Upper lobe of right lung (tissue), 1 donor: Measurements from ENCODE around the gene RAD50. TPM values are rescaled to one million over a fixed set of nuclear protein-coding genes. Genes with fewer than 3 reads are reported as not detected.

Experiments used
- ATAC-seq: fragments of 200-7000 bp; cut with Tn5 transposase; one replicate; pipeline ENCODE4 v1.9.1; 2020; ENCODE audit warnings: mild to moderate bottlenecking, moderate library complexity
- DNase-seq: peaks from one replicate; pipeline ENCODE4 v3.0.0-alpha.2; 2020
- H3K27ac ChIP-seq: fragments of 200-600 bp; one replicate; pipeline ENCODE4 v1.8.0; 2022
- H3K27me3 ChIP-seq: fragments of 200-600 bp; one replicate; pipeline ENCODE4 v1.8.0; 2022; ENCODE audit warnings: mild to moderate bottlenecking
- H3K36me3 ChIP-seq: fragments of 200-600 bp; one replicate; pipeline ENCODE4 v1.8.0; 2022
- H3K4me1 ChIP-seq: fragments of 200-600 bp; one replicate; pipeline ENCODE4 v1.8.0; 2022
- H3K4me3 ChIP-seq: fragments of 200-600 bp; one replicate; pipeline ENCODE4 v1.8.0; 2022; ENCODE audit warnings: mild to moderate bottlenecking
- H3K9me3 ChIP-seq: fragments of 200-600 bp; one replicate; pipeline ENCODE4 v1.8.0; 2022
- intact Hi-C: fragments of 100-400 bp; cut with DNase I; formaldehyde crosslinking; loops from one replicate; pipeline ENCODE4 v1.11.0; 2022
- total RNA-seq: library from RNA; stranded (reverse); fragmentation: NEBNext Ultra II Directional; extraction: Animal tissue kit (Norgen Biotek cat#: 25700); gene quantifications from one replicate; pipeline ENCODE4 v1.2.1, GENCODE V29; 2021
- TF ChIP-seq, protein P1 (sequence below): fragments of 200-600 bp; IDR thresholded peaks from one replicate; pipeline ENCODE4 v1.8.0; 2022; ENCODE audit warnings: antibody characterized with exemption
- donor health status: DM: no; HTN: yes; CAD: no; lungs with severe emphysema.

RAD50 gene
- total RNA-seq, 1 donor from 2014 or later: 32.8 TPM

GRCh38 chr5:132684922-132685720, 128.3 kb downstream of the RAD50 start:
- Histone ChIP-seq H3K9me3 (no peaks in the 10 kb centered on the region), H3K4me3 (no peak overlapping the region), H3K4me1 (no peaks in the 10 kb centered on the region), H3K36me3 (no peaks in the 10 kb centered on the region), H3K27me3 (no peaks in the 10 kb centered on the region), H3K27ac (no peak overlapping the region)
- TF ChIP-seq, protein P1, sequence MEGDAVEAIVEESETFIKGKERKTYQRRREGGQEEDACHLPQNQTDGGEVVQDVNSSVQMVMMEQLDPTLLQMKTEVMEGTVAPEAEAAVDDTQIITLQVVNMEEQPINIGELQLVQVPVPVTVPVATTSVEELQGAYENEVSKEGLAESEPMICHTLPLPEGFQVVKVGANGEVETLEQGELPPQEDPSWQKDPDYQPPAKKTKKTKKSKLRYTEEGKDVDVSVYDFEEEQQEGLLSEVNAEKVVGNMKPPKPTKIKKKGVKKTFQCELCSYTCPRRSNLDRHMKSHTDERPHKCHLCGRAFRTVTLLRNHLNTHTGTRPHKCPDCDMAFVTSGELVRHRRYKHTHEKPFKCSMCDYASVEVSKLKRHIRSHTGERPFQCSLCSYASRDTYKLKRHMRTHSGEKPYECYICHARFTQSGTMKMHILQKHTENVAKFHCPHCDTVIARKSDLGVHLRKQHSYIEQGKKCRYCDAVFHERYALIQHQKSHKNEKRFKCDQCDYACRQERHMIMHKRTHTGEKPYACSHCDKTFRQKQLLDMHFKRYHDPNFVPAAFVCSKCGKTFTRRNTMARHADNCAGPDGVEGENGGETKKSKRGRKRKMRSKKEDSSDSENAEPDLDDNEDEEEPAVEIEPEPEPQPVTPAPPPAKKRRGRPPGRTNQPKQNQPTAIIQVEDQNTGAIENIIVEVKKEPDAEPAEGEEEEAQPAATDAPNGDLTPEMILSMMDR: no peak
- ATAC-seq: no peak
- no peak for DNase-seq
- intact Hi-C loops: no loop called here

GRCh38 chr5:132686193-132686592, 129.4 kb downstream of the RAD50 start:
- intact Hi-C loops: no loop called here
- no peak overlapping the region for H3K4me3 ChIP-seq
- no peaks in the 10 kb centered on the region for H3K27me3 ChIP-seq
- no peak for DNase-seq
- H3K27ac ChIP-seq: no peak overlapping the region
- H3K36me3 ChIP-seq: no peaks in the 10 kb centered on the region
- no peaks in the 10 kb centered on the region for H3K4me1 ChIP-seq
- no peak for ATAC-seq
- H3K9me3 ChIP-seq: no peaks in the 10 kb centered on the region
- TF ChIP-seq, protein P1: no peak

DNA sequence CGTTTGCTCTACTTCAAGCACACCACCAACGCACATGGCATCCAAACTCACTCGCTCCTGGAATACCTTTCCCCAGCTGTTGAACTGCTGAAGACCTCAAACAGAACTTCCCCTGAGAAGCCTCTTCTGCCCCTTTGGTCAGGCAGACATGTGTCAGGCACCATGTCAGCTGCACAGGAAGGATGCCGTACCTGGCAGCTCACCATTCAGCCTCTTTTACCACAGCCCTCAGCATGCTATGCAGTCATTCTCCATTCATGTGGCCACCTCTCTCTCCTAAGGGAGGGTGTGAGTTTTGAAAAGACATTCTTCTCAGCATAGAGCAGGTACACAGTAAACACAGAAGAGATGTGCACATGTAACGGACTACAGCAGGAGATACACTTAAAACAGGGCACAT, 131.2 kb downstream of the RAD50 start:
- DNase-seq (no peak), ATAC-seq (no peak)
- TF ChIP-seq, protein P1: no peak
- no peak overlapping the region for H3K27ac ChIP-seq
- H3K36me3 ChIP-seq: no peaks in the 10 kb centered on the region
- no peaks in the 10 kb centered on the region for H3K9me3 ChIP-seq
- no peak overlapping the region for H3K4me3 ChIP-seq
- H3K4me1 ChIP-seq: no peaks in the 10 kb centered on the region
- intact Hi-C loops: no loop called here
- no peaks in the 10 kb centered on the region for H3K27me3 ChIP-seq

GRCh38 chr5:132688536-132689339, 132.0 kb downstream of the RAD50 start:
- H3K27me3 ChIP-seq: no peaks in the 10 kb centered on the region
- no peak overlapping the region for H3K4me3 ChIP-seq
- H3K27ac ChIP-seq: no peak overlapping the region
- H3K36me3 ChIP-seq: no peaks in the 10 kb centered on the region
- ATAC-seq: no peak
- intact Hi-C loops: no loop called here
- TF ChIP-seq, protein P1: no peak
- DNase-seq: no peak
- no peaks in the 10 kb centered on the region for H3K4me1 ChIP-seq
- no peaks in the 10 kb centered on the region for H3K9me3 ChIP-seq

DNA sequence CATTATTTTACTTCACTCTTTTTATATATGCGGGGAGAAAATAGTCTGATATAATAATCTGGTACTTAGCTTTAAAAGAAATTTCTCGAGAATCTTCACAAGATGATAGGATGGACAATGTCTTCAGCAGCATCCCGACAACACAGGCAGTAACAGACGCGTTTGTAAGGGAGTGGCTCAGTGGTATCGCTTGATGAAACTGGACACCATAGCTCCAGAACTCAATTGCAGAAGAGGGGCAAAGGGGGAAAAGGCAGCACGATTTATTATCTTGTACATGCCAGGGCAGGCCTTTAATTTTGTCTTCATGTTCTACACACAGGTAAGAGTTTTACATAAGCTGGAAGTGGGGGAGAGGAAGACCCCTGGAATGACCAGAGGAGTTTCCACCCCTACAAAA, 132.7 kb downstream of the RAD50 start:
- no peak overlapping the region for H3K27ac ChIP-seq
- DNase-seq: no peak
- no peaks in the 10 kb centered on the region for H3K27me3 ChIP-seq
- H3K36me3 ChIP-seq: no peaks in the 10 kb centered on the region
- no peaks in the 10 kb centered on the region for H3K4me1 ChIP-seq
- H3K4me3 ChIP-seq: no peak overlapping the region
- TF ChIP-seq, protein P1: no peak
- H3K9me3 ChIP-seq: no peaks in the 10 kb centered on the region
- ATAC-seq: no peak
- intact Hi-C loops: no loop called here
